Activated CD4-positive, alpha-beta T cell treated with anti-CD3 and anti-CD28 coated beads, Interleukin-2, amount 10 ng/mL, durations not matched to agents 24 days and 14 days (primary cell): ENCODE measurements around the gene COX6A2. TPM values are rescaled to one million over a fixed set of nuclear protein-coding genes. Genes with fewer than 3 reads are reported as not detected.

Source experiments
- total RNA-seq: library from RNA; stranded (reverse); gene quantifications from 2 replicates; pipeline ENCODE4 v1.2.3, GENCODE V29; 2022

The COX6A2 gene
- total RNA-seq, 1 donor from 2014 or later = not detected

Other genes with a start within 250 kb of the COX6A2 start
- gene FUS, start 248.2 kb downstream of the COX6A2 start, total RNA-seq = 936 and 955 TPM in 2 replicates
- 15.6 and 17.1 TPM in 2 replicates for gene PYCARD, start 225.6 kb downstream of the COX6A2 start, total RNA-seq
- gene TRIM72, start 214.2 kb downstream of the COX6A2 start, total RNA-seq = 0.05 and 0.09 TPM in 2 replicates
- gene PYDC1, start 211.2 kb downstream of the COX6A2 start, total RNA-seq = not detected in 2 replicates
- gene ITGAM, start 168.4 kb downstream of the COX6A2 start, total RNA-seq = 16.8 and 18.2 TPM in 2 replicates
- 44.3 and 45.9 TPM in 2 replicates for gene ITGAX, start 73.2 kb downstream of the COX6A2 start, total RNA-seq
- not detected in 2 replicates for gene ITGAD, start 35.0 kb downstream of the COX6A2 start, total RNA-seq
- 0.09 and 0.16 TPM in 2 replicates for gene ZNF843, start 14.4 kb upstream of the COX6A2 start, total RNA-seq
- gene ARMC5, start 31.1 kb upstream of the COX6A2 start, total RNA-seq = 9.9 and 10.5 TPM in 2 replicates
- gene TGFB1I1, start 43.8 kb upstream of the COX6A2 start, total RNA-seq = 0.49 and 1.5 TPM in 2 replicates
- gene SLC5A2, start 54.8 kb upstream of the COX6A2 start, total RNA-seq = not detected in 2 replicates
- 40.9 and 41.1 TPM in 2 replicates for gene RUSF1, start 80.0 kb upstream of the COX6A2 start, total RNA-seq
- not detected in 2 replicates for gene AHSP, start 99.5 kb upstream of the COX6A2 start, total RNA-seq